Keratinocyte (primary cell): ENCODE results near the gene DDX4. TPM values are rescaled to one million over a fixed set of nuclear protein-coding genes. Genes with fewer than 3 reads are reported as not detected.

Source experiments
- DNase-seq: peaks from one replicate; pipeline ENCODE4 v3.0.0-alpha.2; 2011; ENCODE audit warnings: low read depth, missing footprints, low spot score
- FAIRE-seq: peaks from 2 replicates; lab custom pipeline; 2011; peaks lifted over from hg19 to GRCh38; lab: Jason Lieb, UNC
- H2AFZ ChIP-seq: 2 replicates; pipeline ENCODE4 v1.6.0; 2012; ENCODE audit warnings: low read length, control low read depth, inconsistent platforms; ENCODE audit not compliant: control insufficient read depth
- H3K27ac ChIP-seq: 2 replicates; pipeline ENCODE4 v1.5.1; 2011; ENCODE audit warnings: low read length; ENCODE audit not compliant: control insufficient read depth, insufficient read depth
- H3K27me3 ChIP-seq: 3 replicates; pipeline ENCODE4 v1.6.0; 2011; ENCODE audit warnings: low read length; ENCODE audit not compliant: control insufficient read depth, insufficient read depth; ENCODE audit errors: extremely low read depth
- H3K36me3 ChIP-seq, 2 experiments: 2 replicates in 1 of 2; 3 replicates in 1 of 2; pipeline ENCODE4 v1.5.1; 2011; ENCODE audit warnings: low read length in 2 of 2, mild to moderate bottlenecking in 1 of 2; ENCODE audit not compliant: control insufficient read depth in 2 of 2, insufficient read depth in 2 of 2; ENCODE audit errors: extremely low read depth in 1 of 2
- H3K4me1 ChIP-seq: 3 replicates; pipeline ENCODE4 v1.5.1; 2011; ENCODE audit warnings: low read length; ENCODE audit not compliant: control insufficient read depth, insufficient read depth; ENCODE audit errors: extremely low read depth
- H3K4me2 ChIP-seq: 3 replicates; pipeline ENCODE4 v1.6.0; 2011; ENCODE audit warnings: low read depth, low read length; ENCODE audit not compliant: control insufficient read depth, insufficient read depth; ENCODE audit errors: extremely low read depth
- H3K4me3 ChIP-seq, 3 experiments: fragments of 200-600 bp in 1 of 3; sonication (generic) in 1 of 3; 2 replicates in 2 of 3; 3 replicates in 1 of 3; pipeline ENCODE4 v1.5.1; 2011 to 2016; ENCODE audit warnings: low read length in 3 of 3, mild to moderate bottlenecking in 3 of 3, control low read depth in 2 of 3, inconsistent platforms in 1 of 3, low read depth in 1 of 3, mixed read lengths in 1 of 3, mixed run types in 1 of 3, moderate library complexity in 1 of 3; ENCODE audit not compliant: control insufficient read depth in 2 of 3, insufficient read depth in 2 of 3; ENCODE audit errors: extremely low read depth in 1 of 3
- H3K79me2 ChIP-seq: 2 replicates; pipeline ENCODE4 v1.6.0; 2012; ENCODE audit warnings: low read length; ENCODE audit not compliant: control insufficient read depth, insufficient read depth
- H3K9ac ChIP-seq: 3 replicates; pipeline ENCODE4 v1.6.0; 2011; ENCODE audit warnings: low read length; ENCODE audit not compliant: control insufficient read depth, insufficient read depth; ENCODE audit errors: extremely low read depth
- H3K9me1 ChIP-seq: 3 replicates; pipeline ENCODE4 v1.6.0; 2011; ENCODE audit warnings: low read length; ENCODE audit not compliant: control insufficient read depth, insufficient read depth; ENCODE audit errors: extremely low read depth
- H3K9me3 ChIP-seq: 2 replicates; pipeline ENCODE4 v1.5.1; 2012; ENCODE audit warnings: low read depth, low read length; ENCODE audit not compliant: control insufficient read depth
- H4K20me1 ChIP-seq: 3 replicates; pipeline ENCODE4 v1.6.0; 2011; ENCODE audit warnings: low read length; ENCODE audit not compliant: control insufficient read depth, insufficient read depth; ENCODE audit errors: extremely low read depth
- CTCF ChIP-seq, 3 experiments: IDR thresholded peaks in 1 of 3; conservative IDR thresholded peaks in 1 of 3; optimal IDR thresholded peaks in 1 of 3; 2 replicates in 2 of 3; 3 replicates in 1 of 3; pipeline versions ENCODE3 to v1.5.1; 2011; ENCODE audit warnings: low read length in 3 of 3, mild to moderate bottlenecking in 3 of 3, moderate library complexity in 2 of 3, control low read depth in 1 of 3, inconsistent platforms in 1 of 3; ENCODE audit not compliant: insufficient read depth in 2 of 3; ENCODE audit errors: extremely low read depth in 1 of 3
- EZH2 ChIP-seq: IDR thresholded peaks from one replicate; pipeline ENCODE4 v1.6.1; 2012; ENCODE audit warnings: inconsistent platforms, mild to moderate bottlenecking, low read length, moderate library complexity
- dilution Hi-C: fragments of 300-500 bp; cut with MboI; formaldehyde crosslinking; loops from one replicate; pipeline ENCODE4 v1.7.0; 2020; ENCODE audit warnings: low sequenced_read_pairs; ENCODE audit not compliant: extremely low pct_ligation_motif_present
- polyA plus RNA-seq, 5 experiments: library from polyadenylated mRNA; depleted of rRNA in 3 of 5; stranded (reverse) in 3 of 5; stranded (forward) in 1 of 5; unstranded in 1 of 5; fragments of >200 nt; gene quantifications; 1 replicate in 1 of 5; 2 replicates in 3 of 5; 3 replicates in 1 of 5; pipeline versions ENCODE4 v1.2.1 to v1.2.3, GENCODE V29; 2011 to 2012; ENCODE audit warnings: missing spikeins in 2 of 5, low read depth in 1 of 5, low replicate concordance in 1 of 5

DDX4 gene
- polyA plus RNA-seq, 1 donor (not counting 4 experiments of a cell fraction or from before 2014, with no cell fraction given), result 0.04 TPM

- no peak for FAIRE-seq
- no peak for DNase-seq
- dilution Hi-C loops, result no loop called here
These were observed 12.6 kb downstream of the DDX4 start for GRCh38 chr5:55750499-55750898.

DNA sequence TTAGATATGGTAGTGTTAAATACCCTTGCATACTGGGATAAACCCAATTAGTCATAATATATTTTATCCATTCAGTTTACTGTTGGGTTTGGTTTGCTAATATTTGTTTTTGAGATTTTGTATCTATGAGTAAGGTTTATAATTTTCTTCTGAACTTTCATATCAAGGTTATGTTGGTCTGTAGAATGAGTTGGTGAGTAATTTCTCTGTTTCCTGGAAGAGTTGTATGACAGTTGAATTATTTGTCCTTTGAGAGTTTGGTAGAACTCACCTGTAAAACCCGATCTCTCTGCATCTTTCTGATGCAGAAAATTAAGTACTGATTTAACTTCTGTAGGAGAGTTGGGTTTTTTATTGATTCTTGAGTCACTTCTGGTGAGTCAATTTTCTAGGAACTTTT lies 20.4 kb downstream of the DDX4 start:
- TF ChIP-seq EZH2, result no peak
- TF ChIP-seq CTCF (optimal IDR thresholded peaks at IDR 0.05 in 1 of 3, IDR thresholded peaks at IDR 0.05 in 1 of 3, conservative IDR thresholded peaks at IDR 0.05 in 1 of 3; ENCODE audit: extremely low read depth in 1 of 3, insufficient read depth in 2 of 3, low read length in 3 of 3), result no peak
- dilution Hi-C loops, result no loop called here
- Histone ChIP-seq H3K9me1 (no peaks in the 10 kb centered on the region), H4K20me1 (no peaks in the 10 kb centered on the region), H3K79me2 (no peaks in the 10 kb centered on the region), H3K9ac (no peak overlapping the region), H2AFZ (no peak overlapping the region), H3K36me3 (no peaks in the 10 kb centered on the region), H3K4me2 (no peak overlapping the region), H3K4me1 (no peaks in the 10 kb centered on the region), H3K27ac (no peak overlapping the region), H3K9me3 (no peaks in the 10 kb centered on the region), H3K27me3 (no peaks in the 10 kb centered on the region), H3K4me3 (no peak overlapping the region)
- FAIRE-seq (no peak), DNase-seq (no peak)

More at GRCh38 chr5:55750499-55750898, 12.6 kb downstream of the DDX4 start:
- Histone ChIP-seq H3K27me3 (no peaks in the 10 kb centered on the region), H4K20me1 (no peaks in the 10 kb centered on the region), H3K4me2 (no peak overlapping the region), H3K9me1 (no peaks in the 10 kb centered on the region), H3K9me3 (no peaks in the 10 kb centered on the region), H3K79me2 (no peaks in the 10 kb centered on the region), H3K9ac (no peak overlapping the region), H2AFZ (no peak overlapping the region), H3K27ac (no peak overlapping the region), H3K4me1 (no peaks in the 10 kb centered on the region), H3K4me3 (no peak overlapping the region), H3K36me3 (no peaks in the 10 kb centered on the region)
- TF ChIP-seq EZH2, result no peak
- TF ChIP-seq CTCF (optimal IDR thresholded peaks at IDR 0.05 in 1 of 3, IDR thresholded peaks at IDR 0.05 in 1 of 3, conservative IDR thresholded peaks at IDR 0.05 in 1 of 3; ENCODE audit: extremely low read depth in 1 of 3, insufficient read depth in 2 of 3, low read length in 3 of 3), result no peak
